ENCODE measurements around the gene NECAB3.

GRCh38 chr20:33653218-33653899 is 20.9 kb downstream of the NECAB3 start:
- TF ChIP-seq CTCF (IDR thresholded peaks at IDR 0.05) (peak; percentile 69), EZH2 (IDR thresholded peaks at IDR 0.05; ENCODE audit: borderline replicate concordance, insufficient read depth, low read depth, low read length, poor library complexity, severe bottlenecking) (no peak)

Measured in B cell (primary cell).